ENCODE results near the gene RTP5.

Gene RTP5

DNA sequence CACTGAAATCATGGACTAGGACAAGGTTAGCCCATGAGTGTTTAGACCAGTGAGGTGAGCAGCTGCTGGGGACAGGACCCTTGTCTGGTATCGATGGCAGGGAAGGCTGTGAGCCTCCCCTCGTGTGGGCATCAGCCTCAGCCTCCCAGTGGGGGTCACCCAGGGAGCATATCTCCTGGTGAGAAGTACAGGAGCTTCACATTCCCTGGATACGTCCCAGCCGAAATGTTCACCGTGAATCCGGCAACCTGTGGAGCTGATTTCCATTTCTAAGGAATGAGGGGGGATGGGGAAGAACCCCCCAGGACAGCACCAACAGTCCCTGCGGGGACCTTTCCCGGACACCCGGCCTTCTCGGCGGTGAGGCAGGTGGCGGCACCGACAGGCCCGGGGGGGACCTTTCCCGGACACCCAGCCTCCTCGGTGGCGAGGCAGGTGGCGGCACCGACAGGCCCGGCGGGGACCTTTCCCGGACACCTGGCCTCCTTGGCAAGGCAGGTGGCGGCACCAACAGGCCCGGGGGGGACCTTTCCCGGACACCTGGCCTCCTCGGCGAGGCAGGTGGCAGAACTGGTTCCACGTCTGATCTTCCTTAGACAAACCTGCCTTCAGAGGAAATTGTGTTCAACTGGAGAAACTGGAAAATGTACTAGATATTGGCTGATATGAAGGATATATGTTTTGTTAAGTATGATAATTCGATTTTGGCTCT lies 21.2 kb downstream of the RTP5 start:
- DNase-seq: no peak

DNA sequence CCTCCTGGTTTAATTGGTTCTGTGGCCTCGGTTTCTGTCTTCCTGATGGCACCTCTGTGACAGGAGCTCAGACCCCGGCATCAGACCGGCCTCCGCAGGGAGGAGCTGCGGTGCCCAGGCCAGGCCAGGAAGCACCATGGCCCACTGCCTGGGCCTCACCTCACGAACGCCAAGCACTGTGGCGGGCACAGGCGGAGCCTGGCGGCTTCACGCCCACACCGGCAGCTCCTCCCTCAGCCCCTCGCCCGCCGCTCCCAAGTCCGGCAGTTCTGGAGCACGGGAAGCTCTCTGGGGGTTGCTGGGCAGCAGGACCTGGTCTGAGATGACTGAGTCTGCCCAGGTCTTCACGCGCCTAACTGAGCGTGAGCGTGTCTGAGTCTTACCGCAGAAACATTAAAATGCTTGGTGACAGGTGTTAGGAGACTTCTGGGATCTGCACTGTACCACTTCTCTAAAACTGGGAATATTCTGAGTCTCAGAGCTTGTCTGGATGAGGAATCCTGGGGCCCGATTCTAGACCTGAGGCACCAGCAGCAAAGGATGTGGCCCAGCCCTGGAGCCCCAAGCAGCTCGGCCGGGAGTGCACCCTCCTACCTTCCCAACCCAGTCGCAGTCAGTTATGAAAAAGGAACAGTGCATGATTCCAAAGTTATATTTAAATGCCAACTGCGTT lies 21.9 kb downstream of the RTP5 start:
- DNase-seq: no peak

DNA sequence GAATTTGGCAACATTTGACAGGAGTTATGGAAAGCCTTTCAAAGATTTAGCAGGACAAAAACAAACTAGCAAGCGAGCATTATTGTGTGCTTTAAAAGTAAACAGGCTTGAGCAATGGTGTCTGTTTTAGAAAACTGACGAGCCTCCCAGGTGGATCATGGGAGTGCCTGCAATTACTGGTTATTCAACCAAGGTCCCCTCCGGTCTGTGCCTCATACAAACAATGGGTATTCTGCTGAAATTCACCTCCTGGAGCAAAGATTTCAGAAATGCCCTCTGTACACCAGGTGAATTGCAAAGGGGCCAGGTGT lies 22.4 kb downstream of the RTP5 start:
- DNase-seq: no peak

DNA sequence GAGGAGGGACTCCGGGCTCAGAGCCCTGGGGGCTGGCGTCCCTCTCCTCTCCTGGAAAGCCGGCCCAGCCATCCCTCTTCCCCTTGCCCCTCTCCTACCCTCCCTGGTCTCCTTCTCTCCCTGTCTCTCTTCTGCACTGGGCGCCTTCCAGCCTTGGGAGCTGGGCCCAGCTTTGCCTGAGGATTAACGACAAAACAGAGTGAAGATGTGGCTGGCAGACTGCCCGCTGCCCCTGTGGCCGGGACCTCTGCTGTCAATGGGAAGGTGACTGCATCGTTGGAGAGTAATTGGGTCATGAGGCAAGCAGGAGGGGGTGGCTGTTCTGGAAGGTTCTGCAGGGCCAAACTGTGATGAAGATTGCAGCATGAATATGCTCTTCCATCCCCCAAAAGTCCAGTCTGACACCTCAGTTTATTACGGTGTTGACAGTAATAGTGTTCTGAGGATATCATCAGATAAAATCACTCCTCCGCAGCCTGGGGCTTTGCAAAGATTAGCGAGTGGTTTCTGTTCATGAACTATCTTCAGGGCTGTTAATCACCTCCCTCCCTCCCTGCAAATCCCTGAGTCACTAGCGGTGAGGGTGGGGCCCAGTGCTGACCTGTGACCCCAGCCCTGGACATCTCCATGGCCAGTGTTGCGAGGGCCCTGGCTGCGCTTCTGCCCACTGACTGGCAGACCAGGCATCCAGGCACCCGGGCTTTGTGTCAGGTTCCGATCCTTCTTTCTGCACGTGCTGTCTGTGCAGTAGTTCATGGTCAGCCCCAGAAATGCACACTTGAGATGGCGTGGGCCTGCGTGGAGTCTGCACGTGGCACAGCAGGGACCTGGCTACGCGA lies 23.0 kb downstream of the RTP5 start:
- DNase-seq: no peak

DNA sequence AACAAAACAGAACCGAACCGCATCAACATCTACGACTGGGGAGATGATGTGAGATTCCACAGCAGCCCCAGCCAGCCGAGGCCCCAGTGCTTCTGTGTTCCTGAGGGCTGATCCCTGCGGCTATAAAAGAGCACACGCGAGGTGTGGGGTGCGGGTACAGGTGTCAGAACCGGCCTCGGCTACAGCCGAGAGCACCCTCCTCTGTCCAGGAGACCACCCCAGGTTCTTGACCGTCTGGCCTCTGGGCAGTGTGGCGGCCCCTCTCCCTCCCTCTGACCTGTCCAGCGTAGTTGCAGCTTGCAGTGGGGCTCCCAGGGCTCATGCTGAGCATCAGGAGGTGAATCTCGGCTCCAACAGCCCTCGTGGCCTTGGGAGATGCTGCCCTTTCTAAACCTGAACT lies 23.7 kb downstream of the RTP5 start:
- DNase-seq: no peak

DNA sequence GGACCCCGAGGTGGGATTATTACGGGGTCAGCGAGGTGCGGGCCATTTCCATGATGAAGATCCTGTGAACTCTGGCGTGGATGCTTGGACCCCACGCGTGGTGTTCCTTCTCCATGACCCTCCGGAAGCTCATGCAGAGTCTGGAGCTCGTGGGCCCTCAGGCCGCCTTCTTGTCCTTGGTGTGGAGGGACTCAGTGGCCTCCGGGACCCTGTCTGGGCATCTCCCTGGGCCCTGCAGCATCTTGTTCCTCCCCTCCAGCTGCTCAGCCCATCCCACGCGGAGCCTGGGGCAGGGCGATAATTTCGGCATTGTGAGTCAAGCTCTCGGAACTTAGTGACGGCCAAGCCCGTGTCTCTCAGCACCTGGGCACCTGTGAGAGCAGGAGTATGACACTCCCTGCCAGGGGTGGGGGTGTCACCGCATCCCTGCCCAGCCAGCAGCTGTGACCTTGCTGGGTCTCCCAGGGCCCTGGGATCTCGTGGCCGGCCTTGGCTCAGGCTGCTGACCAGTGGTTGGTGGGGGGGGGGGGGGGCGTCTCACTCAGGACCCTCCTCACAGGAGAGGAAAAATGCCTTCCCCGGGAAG lies 24.6 kb downstream of the RTP5 start:
- DNase-seq: no peak

DNA sequence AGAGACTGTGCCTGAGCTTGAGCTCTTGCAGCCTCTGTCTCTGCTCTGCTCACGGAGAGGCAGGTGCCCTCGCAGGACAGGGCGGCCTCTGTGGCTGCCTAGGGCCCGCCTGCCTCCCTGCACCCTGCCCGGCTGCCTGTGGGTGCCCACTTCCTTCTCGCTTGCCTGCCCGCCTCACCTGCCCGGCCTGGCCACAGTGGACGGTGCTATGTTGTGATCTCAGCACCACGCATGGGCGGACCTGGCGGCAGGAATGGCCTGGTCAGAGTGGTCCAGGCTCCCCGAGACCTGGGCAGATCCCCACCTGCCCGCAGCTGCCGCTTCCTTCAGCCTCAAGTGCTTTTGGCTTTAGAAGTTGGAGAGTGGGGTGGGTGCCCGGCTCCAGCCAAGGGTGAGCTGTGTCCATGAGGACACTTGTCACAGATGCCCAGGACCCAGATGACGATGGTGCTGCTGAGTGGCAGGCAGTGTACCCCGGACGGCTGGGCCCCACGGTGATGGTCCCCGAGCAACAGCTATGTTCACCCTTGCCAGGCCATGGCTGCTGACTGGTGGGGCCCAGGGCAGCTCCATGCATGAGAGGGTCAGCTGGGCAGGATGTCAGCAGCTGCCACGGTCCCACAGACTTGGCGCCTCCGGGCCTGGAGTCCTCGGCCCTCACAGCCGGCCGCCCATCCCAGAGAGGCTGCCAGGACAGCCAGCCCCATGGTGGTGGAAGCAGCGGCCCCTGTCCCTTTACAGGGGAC lies 25.3 kb downstream of the RTP5 start:
- DNase-seq: no peak

DNA sequence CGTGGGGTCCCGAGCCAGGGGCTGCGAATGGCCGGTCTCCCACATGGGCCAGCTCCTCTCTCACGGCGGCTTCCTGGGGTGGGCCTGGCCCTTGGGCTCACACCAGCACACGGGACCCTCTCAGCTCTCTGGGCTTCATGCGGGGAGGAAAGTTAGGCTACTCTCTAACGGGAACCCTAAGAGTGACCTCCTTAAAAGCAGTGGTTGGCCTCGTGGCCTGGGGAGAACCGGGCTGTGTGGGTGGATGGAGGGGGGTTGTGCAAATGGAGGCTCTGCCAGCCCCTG lies 25.8 kb downstream of the RTP5 start:
- DNase-seq: no peak

DNA sequence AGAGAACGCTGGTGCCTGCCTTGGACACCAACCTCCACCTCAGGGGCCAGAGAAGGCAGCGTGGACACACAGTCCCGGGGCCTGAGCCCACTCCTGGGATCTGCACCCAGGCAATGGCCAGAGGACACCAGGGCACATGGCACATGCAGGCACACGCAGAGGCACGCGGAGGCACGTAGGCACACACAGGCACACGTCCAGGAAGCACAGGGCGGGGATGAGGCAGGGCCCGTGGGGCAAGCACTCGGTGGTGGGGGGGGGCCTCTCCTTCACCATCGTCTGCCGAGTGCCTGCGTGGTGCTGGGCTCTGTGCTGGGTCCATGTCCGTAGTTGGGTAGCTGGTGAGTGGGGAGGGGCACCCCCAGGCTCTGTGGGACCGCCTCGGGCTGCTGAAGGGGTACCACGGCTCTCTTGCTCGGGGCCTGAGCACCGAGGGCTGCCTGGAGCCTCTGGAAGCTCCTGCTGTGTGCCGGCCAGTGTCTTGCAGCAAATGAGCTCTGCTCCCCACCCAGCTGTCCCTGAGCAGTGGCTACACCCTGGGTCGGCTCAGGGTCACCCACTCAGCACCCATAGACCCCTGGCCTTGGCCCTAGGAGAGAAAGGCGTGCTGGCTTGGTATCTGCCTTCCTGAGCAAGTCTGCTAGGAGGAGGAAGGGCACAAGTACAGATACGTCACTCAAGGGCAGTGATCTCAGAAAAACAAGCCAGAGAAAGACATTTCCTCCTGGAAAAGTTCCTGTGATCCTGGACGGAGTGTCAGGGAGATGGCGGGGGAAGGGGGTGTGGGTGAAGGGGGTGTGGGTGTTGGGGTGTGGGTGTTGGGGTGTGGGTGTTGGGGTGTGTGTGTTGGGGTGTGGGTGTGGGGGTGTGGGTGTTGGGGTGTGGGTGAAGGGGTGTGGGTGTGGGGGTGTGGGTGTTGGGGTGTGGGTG lies 26.4 kb downstream of the RTP5 start:
- DNase-seq: no peak

DNA sequence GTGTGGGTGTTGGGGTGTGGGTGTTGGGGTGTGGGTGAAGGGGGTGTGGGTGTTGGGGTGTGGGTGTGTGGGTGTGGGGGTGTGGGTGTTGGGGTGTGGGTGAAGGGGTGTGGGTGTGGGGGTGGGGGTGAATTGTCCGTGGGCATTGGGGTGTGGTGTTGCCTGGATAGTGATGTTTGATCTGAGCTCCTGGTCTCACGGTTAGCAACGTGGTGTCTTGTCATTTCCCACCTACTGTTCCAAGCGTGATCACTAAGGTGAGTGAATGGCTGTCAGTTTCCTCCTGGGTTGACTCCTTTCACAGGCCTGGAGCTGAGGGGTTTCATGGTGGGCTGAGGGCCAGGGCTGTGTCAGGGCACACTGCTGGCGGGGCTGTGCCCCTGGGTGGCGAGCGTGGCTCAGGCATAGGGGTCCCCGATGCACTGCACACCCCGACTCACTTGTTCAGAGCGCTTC lies 27.2 kb downstream of the RTP5 start:
- DNase-seq: no peak

DNA sequence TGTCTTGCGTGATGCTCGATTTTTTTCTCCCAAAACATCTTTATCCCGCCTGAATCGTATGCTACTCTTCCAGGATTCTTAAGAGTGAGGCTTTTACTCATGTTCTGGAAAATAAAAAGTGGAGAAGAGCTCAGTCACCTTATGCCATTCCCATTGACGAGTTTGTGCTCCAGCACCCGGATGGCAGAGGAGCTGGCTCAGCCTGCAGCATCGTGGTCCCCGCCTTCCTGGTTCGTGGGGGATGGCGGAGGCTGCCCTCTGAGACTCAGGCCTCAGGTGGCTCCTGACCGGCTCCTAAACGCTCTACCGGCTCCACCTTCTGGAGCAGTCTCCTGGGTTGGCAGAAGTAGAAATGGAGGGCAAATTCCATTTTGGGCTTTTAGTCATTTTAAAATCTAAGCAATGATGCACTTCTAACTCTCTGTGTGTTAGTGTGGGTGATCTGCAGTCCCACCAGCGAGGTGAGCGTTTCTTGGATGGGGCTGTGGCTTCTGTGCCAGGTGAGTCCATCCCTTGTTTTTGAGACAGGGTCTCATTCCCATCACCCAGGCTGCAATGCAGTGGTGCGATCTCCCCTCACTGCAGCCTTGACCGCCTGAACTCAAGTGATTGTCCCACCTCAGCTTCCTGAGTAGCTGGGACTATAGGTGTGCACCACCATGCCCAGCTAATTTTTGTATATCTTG lies 27.8 kb downstream of the RTP5 start:
- DNase-seq: no peak

DNA sequence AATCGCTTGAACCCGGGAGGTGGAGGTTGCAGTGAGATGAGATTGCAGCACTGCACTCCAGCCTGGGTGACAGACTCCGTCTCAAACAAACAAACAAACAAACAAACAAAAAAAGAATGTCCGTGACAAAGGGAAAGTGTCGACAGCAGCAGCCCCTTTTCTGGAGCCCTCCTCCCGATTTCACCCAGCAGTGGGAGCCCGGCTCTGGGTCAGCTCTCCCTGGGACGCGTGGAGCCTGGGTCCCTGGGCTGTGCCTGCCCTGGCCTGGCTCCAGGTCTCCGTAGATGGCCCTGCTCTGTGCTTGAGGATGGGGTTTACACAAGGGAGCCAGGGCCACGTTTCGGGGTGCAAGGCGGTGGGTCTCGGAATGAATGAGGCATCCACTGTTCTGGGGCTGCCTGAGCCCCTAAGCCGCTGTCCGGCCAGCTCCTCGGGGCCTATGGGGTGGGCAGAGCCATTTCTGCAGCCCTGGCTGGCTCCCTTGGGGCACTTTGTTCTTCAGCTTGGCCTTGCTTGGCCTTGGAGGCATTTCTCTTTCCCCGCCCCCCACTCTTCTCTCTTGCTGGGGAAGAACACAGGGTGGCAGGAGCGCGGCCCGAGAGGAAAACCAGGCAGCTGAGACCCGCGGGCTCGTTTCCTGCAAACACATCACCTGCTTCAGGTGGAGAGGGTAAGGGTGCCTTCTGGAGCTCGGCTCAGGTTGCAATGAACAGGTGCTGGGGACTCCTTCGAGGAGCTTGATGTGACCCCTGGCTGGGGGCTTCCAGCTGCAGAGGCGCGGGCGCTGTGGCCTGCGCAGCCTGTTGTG lies 29.1 kb downstream of the RTP5 start:
- DNase-seq: no peak

DNA sequence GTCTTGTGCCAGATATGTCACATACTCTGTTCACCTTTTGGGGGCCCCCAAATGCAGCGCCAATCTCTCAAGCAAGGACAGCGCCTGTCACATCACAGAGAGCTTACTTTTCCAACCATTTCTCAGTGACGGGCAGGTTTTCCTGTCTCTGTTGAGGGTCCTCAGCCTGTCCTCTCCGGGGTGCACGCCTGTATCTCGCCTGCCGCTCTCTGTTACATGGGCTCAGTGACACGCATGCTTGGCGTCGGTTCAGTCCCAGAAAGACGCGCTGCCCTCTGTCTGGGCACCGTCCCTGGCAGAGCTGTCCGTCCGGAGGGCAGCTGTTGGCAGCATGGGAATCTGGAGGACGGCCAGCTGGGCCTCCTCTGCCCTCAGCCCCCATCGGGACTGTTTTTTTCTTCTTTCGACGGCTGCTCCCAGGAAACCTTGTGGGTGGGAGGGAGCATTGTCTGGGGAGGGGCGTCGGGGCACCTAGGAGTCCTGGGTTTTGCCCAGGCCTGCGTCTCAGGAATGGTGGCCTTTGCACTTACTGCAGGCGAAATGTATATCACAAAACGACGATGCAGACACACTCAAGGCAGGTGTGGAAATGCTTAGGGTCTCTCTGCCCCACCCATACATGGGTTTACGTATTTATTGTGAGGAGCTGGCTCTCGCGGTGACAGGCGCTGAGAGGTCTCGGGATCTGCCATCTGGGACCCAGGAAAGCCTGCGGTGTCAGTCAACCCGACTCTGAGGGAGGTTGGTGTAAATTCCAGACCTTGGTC lies 30.9 kb downstream of the RTP5 start:
- no peak for DNase-seq

DNA sequence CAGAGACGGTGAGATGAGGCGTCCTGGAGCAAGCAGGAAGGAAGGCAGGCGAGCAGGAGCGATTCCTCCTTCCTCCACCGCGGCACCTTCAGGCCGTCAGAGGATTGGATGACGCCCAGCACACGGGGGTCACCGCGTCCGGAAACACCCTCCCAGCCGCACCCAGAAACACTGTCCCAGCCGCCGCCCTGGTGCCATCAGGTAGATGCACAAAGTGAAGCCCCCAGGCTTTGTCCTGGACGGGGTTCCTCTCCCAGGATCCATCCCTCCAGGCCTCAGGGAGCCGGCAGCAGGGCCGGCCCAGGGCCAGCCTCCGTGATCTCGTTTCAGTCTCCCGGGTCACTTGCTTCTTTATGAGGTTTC lies 31.5 kb downstream of the RTP5 start:
- DNase-seq: no peak

DNA sequence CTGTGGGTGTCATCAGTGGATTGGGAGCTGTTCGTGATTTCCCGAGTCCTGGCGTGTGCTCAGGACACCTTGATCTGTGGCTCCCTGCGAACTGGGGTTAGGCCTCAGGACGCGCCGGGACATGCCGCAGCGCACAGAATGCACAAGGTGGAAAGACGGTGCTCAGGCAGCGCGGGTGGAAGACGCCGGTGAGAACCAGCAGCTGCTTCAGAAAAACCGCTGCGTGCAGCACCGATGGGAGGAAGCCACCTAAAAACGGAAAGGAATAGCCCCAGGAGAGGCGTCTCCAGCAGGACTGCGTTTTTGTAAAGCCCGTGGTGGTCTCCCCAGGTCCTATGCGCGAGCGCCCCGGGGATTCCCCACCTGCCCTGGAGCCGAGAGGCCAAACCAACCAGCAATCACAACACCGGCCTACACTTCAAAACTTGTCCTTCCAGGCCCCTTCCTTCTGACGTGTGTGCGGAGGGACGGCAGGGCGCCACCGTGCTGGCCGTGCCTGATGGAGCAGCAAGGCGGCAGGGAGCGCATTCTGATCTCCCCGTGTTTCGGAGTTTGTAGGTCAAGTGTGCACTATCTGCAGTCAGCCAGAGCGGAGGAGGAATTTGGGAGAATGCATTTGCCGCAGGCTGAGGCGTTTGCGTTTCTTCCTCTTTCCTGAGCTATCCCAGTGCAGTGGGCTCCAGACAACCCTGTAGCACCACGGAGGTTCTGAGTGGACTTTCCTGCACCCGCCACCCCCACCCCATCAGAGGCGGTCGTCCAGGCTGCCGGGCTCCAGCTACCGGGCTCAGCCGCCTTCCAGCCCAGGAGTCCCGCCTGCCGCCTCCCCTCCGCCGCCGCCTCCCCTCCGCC lies 32.2 kb downstream of the RTP5 start:
- DNase-seq: no peak

DNA sequence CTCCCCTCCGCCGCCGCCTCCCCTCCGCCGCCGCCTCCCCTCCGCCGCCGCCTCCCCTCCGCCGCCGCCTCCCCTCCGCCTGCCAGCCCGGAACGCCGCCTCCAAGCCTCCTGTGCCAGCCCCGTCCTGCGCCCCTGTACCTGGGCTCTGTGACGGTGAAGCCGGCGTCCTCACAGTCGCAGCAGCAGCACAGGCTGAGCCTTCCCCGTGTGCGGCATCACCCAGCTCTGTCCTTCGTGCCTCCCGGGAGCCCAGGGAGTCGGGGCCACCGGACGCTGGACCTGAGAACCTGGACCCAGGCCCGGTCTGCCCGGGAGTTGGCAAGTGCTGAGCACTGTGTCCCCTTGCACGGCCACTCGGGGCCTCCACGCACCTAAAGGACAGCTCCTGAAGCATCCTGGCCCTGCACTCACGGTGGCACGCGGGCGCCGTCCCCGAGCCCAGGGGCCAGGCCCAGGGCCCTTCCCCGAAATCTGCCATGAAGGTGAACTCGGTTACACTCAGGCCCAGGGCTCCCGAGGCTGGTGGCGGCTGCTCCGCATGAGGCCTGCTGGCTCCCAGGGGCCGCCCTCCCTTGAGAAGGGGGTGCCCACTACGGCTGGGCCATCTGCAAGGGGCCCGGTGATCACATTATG lies 32.9 kb downstream of the RTP5 start:
- no peak for DNase-seq

DNA sequence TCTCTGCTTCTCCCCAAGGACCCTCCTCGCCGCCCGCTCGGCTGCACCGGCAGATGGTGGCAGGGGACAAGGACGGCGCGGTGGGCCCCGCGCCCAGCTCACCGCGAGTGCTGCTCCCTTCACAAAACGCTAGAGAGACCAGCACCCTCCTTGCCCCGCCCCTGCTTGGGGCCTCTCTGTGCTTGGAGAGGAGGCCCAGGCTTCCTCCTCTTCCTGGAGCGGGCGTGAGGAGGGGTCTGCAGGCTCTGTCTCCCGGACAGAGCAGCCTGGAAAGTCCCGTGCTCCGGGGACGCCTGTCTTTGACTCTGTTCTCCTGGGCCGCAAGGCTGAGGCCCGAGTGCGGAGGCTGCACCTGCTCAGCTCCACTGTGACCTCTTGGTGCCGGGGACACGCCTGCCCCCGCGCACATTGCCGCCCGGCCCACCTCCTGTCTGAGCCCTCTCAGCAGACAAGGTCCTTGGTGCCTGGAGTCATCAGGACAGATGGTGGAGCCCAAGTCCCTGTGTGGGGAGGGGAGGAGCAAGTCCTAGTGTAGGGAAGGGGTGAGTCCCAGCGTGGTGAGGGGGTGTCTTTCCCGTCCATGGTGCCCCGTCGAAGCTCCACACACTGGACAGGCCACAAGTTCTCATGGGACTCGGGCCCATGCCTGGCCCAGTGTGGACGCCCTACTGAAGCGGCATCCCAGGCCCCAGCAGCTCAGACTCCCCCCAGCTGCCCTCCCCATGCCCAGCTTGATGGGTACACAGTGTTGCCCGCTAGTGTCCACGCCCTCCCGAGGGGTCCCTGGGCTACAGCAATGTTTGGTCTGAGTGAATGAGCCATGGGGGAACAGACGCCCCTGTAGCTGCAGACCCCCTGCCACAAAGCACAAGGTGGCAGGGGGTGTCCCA lies 33.8 kb downstream of the RTP5 start:
- DNase-seq: no peak

Data from DMS 273 treated with DMSO at 0.1 percent for 48 hours (cell line).